OCI-LY7 (cell line): ENCODE results near the gene CDKN1B. TPM values are rescaled to one million over a fixed set of nuclear protein-coding genes. Genes with fewer than 3 reads are reported as not detected.

Experiments used
- BruUV-seq: library from RNA; stranded (reverse); fragments of 400-500 nt; replicated peaks from 2 replicates; lab custom pipeline; 2021; lab: Mats Ljungman, UMichigan
- CTCF ChIA-PET: fragments of 300-600 bp; sonication (Branson Sonifier 250); formaldehyde crosslinking; loops from one replicate; lab custom pipeline; 2022; ENCODE audit warnings: antibody characterized with exemption; ENCODE audit not compliant: unreplicated experiment; lab: Charles Lee
- POLR2A ChIA-PET: fragments of 300-600 bp; sonication (Branson Sonifier 250); formaldehyde crosslinking; loops from one replicate; lab custom pipeline; 2022; ENCODE audit warnings: antibody characterized with exemption; lab: Charles Lee
- DNase-seq: peaks from one replicate; pipeline ENCODE4 v3.0.0-alpha.2; 2015; ENCODE audit warnings: low spot score
- H2AFZ ChIP-seq: fragments of 200-600 bp; sonication (generic), shearing (Covaris generic); 2 replicates; pipeline ENCODE4 v1.6.1; 2014; ENCODE audit warnings: mild to moderate bottlenecking, antibody characterized with exemption, low read length, moderate library complexity
- H3K27ac ChIP-seq: fragments of 200-600 bp; sonication (generic); 2 replicates; pipeline ENCODE4 v1.5.1; 2014; ENCODE audit warnings: mixed run types, low read depth, mild to moderate bottlenecking, moderate library complexity, low read length, inconsistent platforms; ENCODE audit not compliant: poor library complexity, severe bottlenecking
- H3K36me3 ChIP-seq: fragments of 200-600 bp; sonication (generic); 2 replicates; pipeline ENCODE4 v1.6.1; 2014; ENCODE audit warnings: mild to moderate bottlenecking, antibody characterized with exemption, low read length, moderate library complexity, mixed read lengths; ENCODE audit not compliant: insufficient read depth
- H3K4me1 ChIP-seq: fragments of 200-600 bp; sonication (generic); 2 replicates; pipeline ENCODE4 v1.5.1; 2014; ENCODE audit warnings: mild to moderate bottlenecking, low read length; ENCODE audit not compliant: insufficient read depth, poor library complexity, severe bottlenecking
- H3K4me2 ChIP-seq: fragments of 200-600 bp; sonication (generic); 2 replicates; pipeline ENCODE4 v1.6.1; 2014; ENCODE audit warnings: mild to moderate bottlenecking, low read length
- H3K4me3 ChIP-seq: fragments of 200-600 bp; sonication (generic); 2 replicates; pipeline ENCODE4 v1.5.1; 2014; ENCODE audit warnings: mild to moderate bottlenecking, low read depth, low read length; ENCODE audit not compliant: poor library complexity, severe bottlenecking
- H3K79me2 ChIP-seq: fragments of 200-600 bp; sonication (generic); 2 replicates; pipeline ENCODE4 v1.6.1; 2016; ENCODE audit warnings: low read depth, mild to moderate bottlenecking, low read length, moderate library complexity, mixed read lengths; ENCODE audit not compliant: insufficient read depth
- H3K9me2 ChIP-seq: fragments of 200-600 bp; sonication (generic); 2 replicates; pipeline ENCODE4 v1.6.1; 2016; ENCODE audit warnings: mild to moderate bottlenecking, low read length, mixed read lengths; ENCODE audit not compliant: insufficient read depth
- H3K9me3 ChIP-seq: fragments of 200-600 bp; sonication (generic); 2 replicates; pipeline ENCODE4 v1.6.1; 2014; ENCODE audit warnings: mild to moderate bottlenecking, mixed run types, low read length, mixed read lengths
- H4K20me1 ChIP-seq: fragments of 200-600 bp; sonication (generic); 2 replicates; pipeline ENCODE4 v1.6.1; 2014; ENCODE audit warnings: mild to moderate bottlenecking, antibody characterized with exemption, low read length, moderate library complexity, mixed read lengths; ENCODE audit not compliant: insufficient read depth
- CTCF ChIP-seq: fragments of 200-600 bp; sonication (generic); conservative IDR thresholded peaks from 2 replicates; pipeline ENCODE4 v1.5.1; 2014; ENCODE audit warnings: mild to moderate bottlenecking, antibody characterized with exemption, low read length, moderate library complexity, mixed read lengths
- EZH2phosphoT487 ChIP-seq: fragments of 200-600 bp; sonication (generic); IDR thresholded peaks from 2 replicates; pipeline ENCODE4 v1.6.1; 2018; ENCODE audit warnings: low read depth, borderline replicate concordance, mild to moderate bottlenecking, mixed run types, antibody characterized with exemption, low read length, moderate library complexity, mixed read lengths
- intact Hi-C: fragments of 100-400 bp; cut with micrococcal nuclease; formaldehyde crosslinking; loops from one replicate; pipeline ENCODE4 v1.10.0; 2022; ENCODE audit not compliant: unreplicated experiment
- total RNA-seq, 2 experiments: library from RNA; depleted of rRNA in 1 of 2; stranded (reverse); fragments of >200 nt in 1 of 2; shearing (Covaris generic) in 1 of 2; gene quantifications; 2 replicates each; pipeline ENCODE4 v1.2.3, GENCODE V29; 2014 to 2022

Gene CDKN1B
- total RNA-seq, 2 experiments from 2014 or later = 45.3 to 59.4 TPM

- Histone ChIP-seq H4K20me1 (no peaks in the 10 kb centered on the region), H3K9me2 (no peaks in the 10 kb centered on the region), H3K36me3 (peaks cover 32% of the 10 kb centered on the region; the same call in 1 of the 2 replicates), H2AFZ (no peak overlapping the region), H3K79me2 (no peaks in the 10 kb centered on the region), H3K4me1 (no peaks in the 10 kb centered on the region), H3K9me3 (no peaks in the 10 kb centered on the region), H3K4me2 (no peak overlapping the region), H3K4me3 (no peak overlapping the region), H3K27ac (no peak overlapping the region)
- POLR2A ChIA-PET = no interaction called here
- TF ChIP-seq EZH2phosphoT487 = no peak
- intact Hi-C loops = no loop called here
- no peak for DNase-seq
- CTCF ChIA-PET = no interaction called here
- no TSS peak for BruUV-seq
These were observed 30.9 kb downstream of the CDKN1B start for GRCh38 chr12:12748044-12748443.

- CTCF ChIA-PET = interaction anchor here (0.5 kb wide), 1 partner anchor 39 kb away, joined by 3 read pairs; no protein-coding TSS in a partner anchor
- peaks cover 24% of the 10 kb centered on the region; the same call in 1 of the 2 replicates for H3K36me3 ChIP-seq
- BruUV-seq = no TSS peak
These were observed 32.3 kb downstream of the CDKN1B start for GRCh38 chr12:12749433-12749832.

DNA sequence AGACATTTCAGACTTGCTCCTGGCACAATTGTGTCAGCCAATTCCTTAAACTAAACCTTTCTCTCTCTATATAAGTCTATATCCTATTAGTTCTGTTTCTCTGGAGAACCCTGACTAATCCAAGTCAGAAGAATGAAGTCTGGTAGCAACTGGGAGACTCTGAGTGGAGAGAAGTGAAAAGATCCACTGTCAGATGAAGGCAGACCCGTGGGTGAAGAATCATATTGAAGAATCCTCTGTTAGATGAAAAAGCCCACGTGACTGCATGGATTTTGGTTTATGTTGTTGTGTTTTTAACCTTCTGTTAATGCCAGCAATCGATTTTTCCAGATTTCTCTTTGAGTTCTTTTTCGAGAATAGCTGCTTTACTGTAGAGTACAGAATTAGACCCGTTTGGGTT, 38.8 kb downstream of the CDKN1B start:
- Histone ChIP-seq H2AFZ (no peak overlapping the region), H4K20me1 (no peaks in the 10 kb centered on the region), H3K79me2 (no peaks in the 10 kb centered on the region), H3K4me1 (no peaks in the 10 kb centered on the region), H3K9me3 (no peaks in the 10 kb centered on the region), H3K4me3 (no peak overlapping the region), H3K4me2 (no peak overlapping the region), H3K36me3 (peaks cover 16% of the 10 kb centered on the region; the same call in 1 of the 2 replicates), H3K9me2 (no peaks in the 10 kb centered on the region), H3K27ac (no peak overlapping the region)
- intact Hi-C loops = no loop called here
- no TSS peak for BruUV-seq
- TF ChIP-seq EZH2phosphoT487 (no peak), CTCF (no peak)
- ChIA-PET CTCF (no interaction called here), POLR2A (interaction anchor here (0.7 kb wide), 1 partner anchor 16 kb away, joined by 3 read pairs; no protein-coding TSS in a partner anchor)
- no peak for DNase-seq

More at GRCh38 chr12:12749433-12749832, 32.3 kb downstream of the CDKN1B start:
- Histone ChIP-seq H2AFZ (no peak overlapping the region), H3K9me3 (no peaks in the 10 kb centered on the region), H3K9me2 (no peaks in the 10 kb centered on the region), H3K4me3 (no peak overlapping the region), H3K4me2 (no peak overlapping the region), H3K27ac (no peak overlapping the region), H3K79me2 (no peaks in the 10 kb centered on the region), H4K20me1 (no peaks in the 10 kb centered on the region), H3K4me1 (no peaks in the 10 kb centered on the region)
- TF ChIP-seq CTCF = no peak
- TF ChIP-seq EZH2phosphoT487 = no peak
- POLR2A ChIA-PET = interaction anchor here (0.6 kb wide), 1 partner anchor 374 kb away, joined by 4 read pairs; no protein-coding TSS in a partner anchor
- intact Hi-C loops = no loop called here
- DNase-seq = no peak
